NCI-H1105 (cell line): ENCODE measurements around the gene IRF2.
A peak's percentile ranks its signal among the peaks of the same experiment; 100 is the strongest.
"Not testable (repeated sequence)": the region's sequence is repeated elsewhere in the genome, so short reads cannot be mapped to it uniquely, and the experiment has no call there.

Source experiments
- DNase-seq: peaks from one replicate; lab custom pipeline; 2025; lab: John Stamatoyannopoulos, UW

Gene IRF2

GRCh38 chr4:184346682-184347081 is 127.7 kb downstream of the IRF2 start:
- no peak for DNase-seq

- not testable (repeated sequence) for DNase-seq
Measured at GRCh38 chr4:184346273-184346672, 128.1 kb downstream of the IRF2 start.

GRCh38 chr4:184345573-184345922 is 128.8 kb downstream of the IRF2 start:
- DNase-seq = no peak

- DNase-seq = no peak
Measured at GRCh38 chr4:184344899-184345572, 129.3 kb downstream of the IRF2 start.

- no peak for DNase-seq
Measured at GRCh38 chr4:184344435-184344834, 129.9 kb downstream of the IRF2 start.

GRCh38 chr4:184343502-184344177 is 130.7 kb downstream of the IRF2 start:
- peak; percentile 49 for DNase-seq

- DNase-seq = not testable (repeated sequence)
Measured at GRCh38 chr4:184342857-184343237, 131.5 kb downstream of the IRF2 start.

GRCh38 chr4:184342167-184342856 is 132.0 kb downstream of the IRF2 start:
- no peak for DNase-seq

- not testable (repeated sequence) for DNase-seq
Measured at GRCh38 chr4:184339398-184340193, 134.8 kb downstream of the IRF2 start.

- no peak for DNase-seq
Measured at GRCh38 chr4:184337907-184338306, 136.4 kb downstream of the IRF2 start.
